ENCODE measurements around the gene IGFN1. TPM values are rescaled to one million over a fixed set of nuclear protein-coding genes. Genes with fewer than 3 reads are reported as not detected.
A peak's percentile ranks its signal among the peaks of the same experiment; 100 is the strongest.

The IGFN1 gene
- total and polyA plus RNA-seq, 9 of the 15 experiments (the other 6 are each of a cell fraction or from before 2014, with no cell fraction given) = 0.04 TPM; not detected in 8

GRCh38 chr1:201170533-201171062 lies 20.0 kb upstream of the IGFN1 start (continued):
- TF ChIP-seq FOXA3 (CRISPR knock-in tag; conservative IDR thresholded peaks at IDR 0.05 in 1 of 2, IDR thresholded peaks at IDR 0.05 in 1 of 2) (peak in 1 of 2 experiments; percentile 50; a peak in 2 of 4 replicates), BCLAF1 (IDR thresholded peaks at IDR 0.05; ENCODE audit: borderline replicate concordance in 1 of 2, control insufficient read depth in 1 of 2, low read depth in 2 of 2, low read length in 1 of 2) (no peak), ZNF133 (CRISPR knock-in tag; IDR thresholded peaks at IDR 0.05) (no peak), ATF7 (IDR thresholded peaks at IDR 0.05) (peak; percentile 96), HNRNPLL (IDR thresholded peaks at IDR 0.05; ENCODE audit: low read depth, low read length, poor library complexity, severe bottlenecking) (no peak), TEAD1 (CRISPR knock-in tag; IDR thresholded peaks at IDR 0.05) (peak; percentile 83 to 90), LCOR (CRISPR knock-in tag; IDR thresholded peaks at IDR 0.05) (0 out of 2 replicates have a peak, but pooled peaks have one; percentile 39), TBP (optimal IDR thresholded peaks at IDR 0.05; ENCODE audit: low read depth, low read length) (peak; percentile 54), CBFA2T3 (IDR thresholded peaks at IDR 0.05) (no peak), ZBTB43 (CRISPR knock-in tag; IDR thresholded peaks at IDR 0.05) (no peak), ZNF589 (CRISPR knock-in tag; IDR thresholded peaks at IDR 0.05; ENCODE audit: low read depth) (no peak), FUS (optimal IDR thresholded peaks at IDR 0.05; ENCODE audit: low read depth, low read length) (no peak), COPS2 (conservative IDR thresholded peaks at IDR 0.05) (no peak), ZKSCAN8 (CRISPR knock-in tag; IDR thresholded peaks at IDR 0.05) (no peak), SP2 (IDR thresholded peaks at IDR 0.05; ENCODE audit: extremely low read depth, low read depth, low read length, poor library complexity, severe bottlenecking) (no peak), PHB (CRISPR knock-in tag; IDR thresholded peaks at IDR 0.05) (no peak), PHF20 (IDR thresholded peaks at IDR 0.05; ENCODE audit: partially characterized antibody) (peak; percentile 26), SIN3B (IDR thresholded peaks at IDR 0.05; ENCODE audit: low read depth) (no peak; the same call in 1 of the 2 replicates), MCM7 (IDR thresholded peaks at IDR 0.05) (no peak), ELK3 (CRISPR knock-in tag; IDR thresholded peaks at IDR 0.05) (0 out of 2 replicates have a peak, but pooled peaks have one; percentile 61), GATA2 (CRISPR knock-in tag; IDR thresholded peaks at IDR 0.05) (no peak), THAP7 (CRISPR knock-in tag; IDR thresholded peaks at IDR 0.05) (no peak), LARP7 (IDR thresholded peaks at IDR 0.05) (no peak), MAZ (CRISPR knock-in tag; conservative IDR thresholded peaks at IDR 0.05 in 1 of 2, IDR thresholded peaks at IDR 0.05 in 1 of 2) (peak in 1 of 2 experiments; percentile 56; a peak in 3 of 4 replicates)

Measured in K562 (cell line).